NCI-H69 (cell line): ENCODE measurements around the gene SMIM44.
A peak's percentile ranks its signal among the peaks of the same experiment; 100 is the strongest.

Experiments used
- DNase-seq: peaks from one replicate; lab custom pipeline; 2025; lab: John Stamatoyannopoulos, UW

SMIM44 gene

DNA sequence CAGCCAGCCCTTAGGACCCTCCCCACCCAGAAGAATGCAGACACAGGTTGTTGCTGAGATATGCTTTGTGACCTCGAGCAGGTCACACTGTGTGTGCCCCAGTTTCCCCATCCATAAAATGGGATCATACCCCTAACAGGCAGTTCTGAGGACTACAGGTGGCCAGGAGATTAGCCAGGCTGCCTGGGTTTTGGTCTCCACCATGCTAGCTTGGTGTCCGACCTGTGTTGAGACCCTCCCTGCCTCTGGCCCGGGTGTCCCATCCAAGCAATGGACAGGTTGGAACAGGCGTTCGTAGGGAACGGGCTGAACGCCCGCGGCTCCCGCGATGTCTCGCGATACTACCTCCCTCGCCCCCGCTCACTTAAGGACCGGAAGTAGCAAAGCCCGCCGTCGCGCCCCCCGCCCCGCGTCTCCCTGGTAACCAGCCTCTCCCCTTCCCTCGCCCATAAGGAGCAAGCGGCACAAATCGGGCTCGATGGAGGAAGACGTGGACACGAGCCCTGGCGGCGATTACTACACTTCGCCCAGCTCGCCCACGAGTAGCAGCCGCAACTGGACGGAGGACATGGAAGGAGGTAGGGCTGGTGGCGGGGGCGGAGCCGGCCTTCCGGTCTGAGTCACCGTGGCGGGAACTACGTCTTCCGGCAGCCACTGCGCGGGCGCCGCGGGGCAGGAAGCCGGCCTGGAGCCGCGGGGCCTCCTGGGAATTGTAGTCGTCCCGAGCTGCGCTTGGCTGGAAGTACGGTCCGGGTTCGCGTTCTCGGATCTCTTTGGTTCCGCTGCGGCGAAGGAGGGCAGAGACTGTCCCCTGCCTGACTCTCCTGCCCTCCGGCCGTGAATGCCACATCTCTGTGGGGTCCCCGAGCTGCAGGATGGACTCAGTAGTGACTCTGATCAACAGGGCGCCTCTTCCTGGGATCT is 48.3 kb downstream of the SMIM44 start:
- DNase-seq, result peak; percentile 98

DNA sequence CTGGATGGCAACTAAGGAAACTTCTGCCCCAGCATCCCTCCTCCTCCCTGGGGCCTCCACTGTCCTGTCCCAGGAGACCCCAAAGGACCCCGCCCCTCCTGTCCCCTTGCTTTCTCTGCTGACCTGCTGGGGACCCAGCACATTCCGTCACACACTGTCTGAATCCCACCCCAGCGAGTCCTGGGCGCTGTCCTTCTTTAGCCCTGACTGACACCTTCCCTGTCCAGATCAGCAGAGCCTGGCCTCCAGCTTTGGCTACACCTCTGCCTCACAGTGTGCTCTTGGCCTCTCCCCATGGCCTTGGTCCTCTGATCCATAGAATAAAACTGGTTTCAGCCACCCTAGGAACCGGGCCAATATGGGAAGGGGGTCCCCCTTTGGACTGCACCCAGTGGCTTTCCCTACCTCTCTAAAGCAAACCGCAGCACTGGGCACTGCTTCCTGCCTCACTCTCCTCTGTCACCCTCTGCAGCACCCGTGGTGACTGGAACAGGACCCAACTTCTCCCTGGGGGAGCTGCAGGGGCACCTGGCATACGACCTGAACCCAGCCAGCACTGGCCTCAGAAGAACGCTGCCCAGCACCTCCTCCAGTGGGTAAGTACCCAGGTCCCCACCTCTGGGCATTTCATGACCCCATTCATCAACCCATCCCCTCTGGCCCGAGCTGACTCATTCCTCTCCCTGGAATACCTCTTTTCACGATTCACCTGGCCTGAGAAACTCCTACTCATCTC is 49.3 kb downstream of the SMIM44 start:
- DNase-seq, result no peak

DNA sequence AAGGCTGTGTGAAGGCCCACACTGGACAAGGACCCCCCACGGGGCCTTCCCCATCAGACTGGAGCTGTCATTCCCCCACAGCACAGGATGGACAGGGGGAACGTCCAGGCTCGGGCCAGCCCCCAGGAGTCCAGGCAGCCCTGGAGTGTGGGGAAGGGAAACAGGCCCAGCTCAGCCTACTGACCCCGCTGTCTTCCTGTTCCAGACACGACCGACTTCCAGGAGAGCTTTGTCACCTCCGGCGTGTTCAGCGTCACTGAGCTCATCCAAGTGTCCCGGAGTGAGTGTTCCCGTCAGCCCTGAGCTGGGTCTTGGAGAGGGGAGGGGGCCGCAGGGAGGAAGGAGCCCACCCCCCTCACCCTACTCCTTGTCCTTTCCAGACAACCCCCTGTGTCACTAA is 49.9 kb downstream of the SMIM44 start:
- no peak for DNase-seq
